HL-60 (cell line): ENCODE data around the gene DPYSL4.

Experiments used
- DNase-seq, 2 experiments: peaks; one replicate each; pipeline ENCODE4 v3.0.0-alpha.2; 2010 to 2020; ENCODE audit warnings: low read depth in 1 of 2, low spot score in 1 of 2
- H3K27ac ChIP-seq: fragments of 250-450 bp; sonication (Bioruptor Pico); replicated peaks from 2 replicates; pipeline ENCODE4 v1.5.1; 2020; ENCODE audit warnings: mild to moderate bottlenecking, moderate library complexity
- H3K27me3 ChIP-seq: fragments of 250-450 bp; sonication (Bioruptor Pico); 2 replicates; pipeline ENCODE4 v1.5.1; 2021; ENCODE audit warnings: mild to moderate bottlenecking, moderate library complexity; ENCODE audit not compliant: insufficient read depth, poor library complexity, severe bottlenecking
- H3K4me3 ChIP-seq: replicated peaks from 2 replicates; pipeline ENCODE4 v1.5.1; 2011; ENCODE audit warnings: mild to moderate bottlenecking, control low read depth, low read length; ENCODE audit not compliant: insufficient read depth
- CTCF ChIP-seq: IDR thresholded peaks from one replicate; pipeline ENCODE4 v1.5.1; 2011; ENCODE audit warnings: low read length, control low read depth, inconsistent platforms; ENCODE audit not compliant: insufficient read depth
- GABPA ChIP-seq: IDR thresholded peaks from 2 replicates; pipeline ENCODE4 v1.6.1; 2012; ENCODE audit warnings: low read depth
- POLR2AphosphoS5 ChIP-seq: IDR thresholded peaks from 2 replicates; pipeline ENCODE4 v1.6.1; 2012; ENCODE audit warnings: low read depth
- REST ChIP-seq: IDR thresholded peaks from 2 replicates; pipeline ENCODE4 v1.6.1; 2012; ENCODE audit warnings: low read depth; ENCODE audit not compliant: insufficient replicate concordance
- SPI1 ChIP-seq: IDR thresholded peaks from 2 replicates; pipeline ENCODE4 v1.6.1; 2012; ENCODE audit warnings: low read depth, mild to moderate bottlenecking, borderline replicate concordance

Gene DPYSL4

GRCh38 chr10:132201111-132201969 lies 14.6 kb downstream of the DPYSL4 start:
- no peak overlapping the region for H3K27ac ChIP-seq
- DNase-seq, result no peak
- H3K27me3 ChIP-seq, result no peaks in the 10 kb centered on the region
- no peak for TF ChIP-seq REST
- no peak for TF ChIP-seq GABPA
- TF ChIP-seq CTCF, result no peak
- no peak for TF ChIP-seq SPI1
- no peak for TF ChIP-seq POLR2AphosphoS5
- H3K4me3 ChIP-seq, result no peak overlapping the region

- no peak for DNase-seq
- no peaks in the 10 kb centered on the region for H3K27me3 ChIP-seq
- TF ChIP-seq CTCF (no peak), GABPA (no peak), REST (no peak), SPI1 (no peak), POLR2AphosphoS5 (no peak)
- no peak overlapping the region for H3K4me3 ChIP-seq
- H3K27ac ChIP-seq, result no peak overlapping the region
Measured at GRCh38 chr10:132202070-132202970, 15.6 kb downstream of the DPYSL4 start.

DNA sequence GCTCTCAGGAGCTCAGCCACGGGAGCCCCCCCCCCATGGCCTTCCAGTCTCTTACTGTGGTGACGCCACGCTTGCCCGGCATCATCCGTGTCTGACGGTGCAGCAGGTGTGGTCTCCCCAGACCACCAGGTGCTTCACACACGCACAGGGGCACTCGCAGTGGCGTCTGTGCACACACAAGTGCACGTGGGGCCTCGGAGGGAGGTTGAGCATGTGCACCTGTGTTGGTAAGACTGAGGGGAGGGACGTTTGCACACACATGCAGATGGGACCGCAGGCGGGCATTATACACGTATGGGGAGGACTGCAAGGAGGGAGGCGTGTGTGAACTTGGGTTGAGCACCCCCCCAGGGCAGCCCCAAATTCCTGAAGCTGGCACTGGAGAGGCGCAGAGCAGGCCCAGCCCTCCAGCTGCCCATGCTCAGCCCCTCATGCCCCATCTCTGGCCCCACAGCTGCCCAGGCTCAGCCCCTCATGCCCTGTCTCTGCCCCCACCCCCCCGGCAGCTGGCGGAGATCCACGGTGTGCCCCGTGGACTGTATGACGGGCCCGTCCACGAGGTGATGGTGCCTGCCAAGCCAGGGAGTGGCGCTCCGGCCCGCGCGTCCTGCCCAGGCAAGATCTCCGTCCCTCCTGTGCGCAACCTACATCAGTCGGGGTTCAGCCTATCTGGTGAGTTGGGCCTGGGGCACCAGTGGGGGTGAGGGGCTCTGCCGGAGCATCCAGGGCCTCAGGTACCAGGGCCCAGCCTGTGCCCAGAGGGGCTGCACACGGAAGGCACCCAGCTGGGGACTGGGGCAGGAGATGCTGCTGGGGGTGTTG lies 16.7 kb downstream of the DPYSL4 start:
- no peaks in the 10 kb centered on the region for H3K27me3 ChIP-seq
- H3K27ac ChIP-seq, result no peak overlapping the region
- no peak overlapping the region for H3K4me3 ChIP-seq
- no peak for TF ChIP-seq SPI1
- TF ChIP-seq POLR2AphosphoS5, result no peak
- TF ChIP-seq CTCF, result no peak
- TF ChIP-seq GABPA, result no peak
- TF ChIP-seq REST, result no peak
- no peak for DNase-seq
